ENCODE results near the gene APOL3.
"Not testable (repeated sequence)": the region's sequence is repeated elsewhere in the genome, so short reads cannot be mapped to it uniquely, and the experiment has no call there.

APOL3 gene, protein sequence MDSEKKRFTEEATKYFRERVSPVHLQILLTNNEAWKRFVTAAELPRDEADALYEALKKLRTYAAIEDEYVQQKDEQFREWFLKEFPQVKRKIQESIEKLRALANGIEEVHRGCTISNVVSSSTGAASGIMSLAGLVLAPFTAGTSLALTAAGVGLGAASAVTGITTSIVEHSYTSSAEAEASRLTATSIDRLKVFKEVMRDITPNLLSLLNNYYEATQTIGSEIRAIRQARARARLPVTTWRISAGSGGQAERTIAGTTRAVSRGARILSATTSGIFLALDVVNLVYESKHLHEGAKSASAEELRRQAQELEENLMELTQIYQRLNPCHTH

DNA sequence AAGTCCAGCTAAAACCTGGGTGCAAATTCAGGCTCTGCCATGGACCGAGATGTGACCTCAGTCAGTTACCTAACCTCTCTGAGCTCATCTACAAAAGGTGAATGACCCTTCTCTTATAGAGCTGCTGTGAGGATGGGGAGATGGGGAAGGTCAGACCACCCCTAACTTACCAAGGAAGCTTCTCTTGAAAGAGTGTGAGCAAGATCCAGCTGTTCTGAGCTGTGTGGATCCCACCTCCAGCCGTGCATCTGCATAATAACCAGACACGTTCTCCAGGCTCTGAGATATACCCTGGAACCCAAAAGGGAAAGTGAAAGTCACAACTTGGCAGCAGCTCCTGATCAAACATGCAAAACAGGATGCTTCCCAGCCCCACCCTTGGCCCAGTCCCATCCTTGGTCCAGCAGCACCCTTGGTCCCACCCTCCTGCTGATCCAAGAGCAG is at the start of gene APOL3:
TSS of gene APOL3 (minus strand) at position 257 of the 444 bp plus-strand sequence. CDS start 11,700 bp downstream, outside the sequence.
- no peak within 1 kb of the TSS for H2AFZ ChIP-seq
- no peaks in the 10 kb centered on the region for H3K27me3 ChIP-seq (ENCODE audit: control insufficient read depth, insufficient read depth, low read length)
- H3K27ac ChIP-seq: peak within 1 kb of the TSS; percentile 48
- no peaks in the 10 kb centered on the region for H3K79me2 ChIP-seq
- H3K9ac ChIP-seq: no peak within 1 kb of the TSS
- TF ChIP-seq, protein P1, sequence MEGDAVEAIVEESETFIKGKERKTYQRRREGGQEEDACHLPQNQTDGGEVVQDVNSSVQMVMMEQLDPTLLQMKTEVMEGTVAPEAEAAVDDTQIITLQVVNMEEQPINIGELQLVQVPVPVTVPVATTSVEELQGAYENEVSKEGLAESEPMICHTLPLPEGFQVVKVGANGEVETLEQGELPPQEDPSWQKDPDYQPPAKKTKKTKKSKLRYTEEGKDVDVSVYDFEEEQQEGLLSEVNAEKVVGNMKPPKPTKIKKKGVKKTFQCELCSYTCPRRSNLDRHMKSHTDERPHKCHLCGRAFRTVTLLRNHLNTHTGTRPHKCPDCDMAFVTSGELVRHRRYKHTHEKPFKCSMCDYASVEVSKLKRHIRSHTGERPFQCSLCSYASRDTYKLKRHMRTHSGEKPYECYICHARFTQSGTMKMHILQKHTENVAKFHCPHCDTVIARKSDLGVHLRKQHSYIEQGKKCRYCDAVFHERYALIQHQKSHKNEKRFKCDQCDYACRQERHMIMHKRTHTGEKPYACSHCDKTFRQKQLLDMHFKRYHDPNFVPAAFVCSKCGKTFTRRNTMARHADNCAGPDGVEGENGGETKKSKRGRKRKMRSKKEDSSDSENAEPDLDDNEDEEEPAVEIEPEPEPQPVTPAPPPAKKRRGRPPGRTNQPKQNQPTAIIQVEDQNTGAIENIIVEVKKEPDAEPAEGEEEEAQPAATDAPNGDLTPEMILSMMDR (IDR thresholded peaks at IDR 0.05): no peak
- H3K36me3 ChIP-seq (ENCODE audit: control insufficient read depth, insufficient read depth, low read length): no peaks in the 10 kb centered on the region
- H3K4me3 ChIP-seq (ENCODE audit: low read depth, low read length): peak within 1 kb of the TSS; percentile 32
- no peaks in the 10 kb centered on the region for H3K9me3 ChIP-seq (ENCODE audit: control insufficient read depth, low read length)
- no peaks in the 10 kb centered on the region for H3K4me1 ChIP-seq
- peak within 1 kb of the TSS; percentile 8 for H3K4me2 ChIP-seq (ENCODE audit: low read length)

DNA sequence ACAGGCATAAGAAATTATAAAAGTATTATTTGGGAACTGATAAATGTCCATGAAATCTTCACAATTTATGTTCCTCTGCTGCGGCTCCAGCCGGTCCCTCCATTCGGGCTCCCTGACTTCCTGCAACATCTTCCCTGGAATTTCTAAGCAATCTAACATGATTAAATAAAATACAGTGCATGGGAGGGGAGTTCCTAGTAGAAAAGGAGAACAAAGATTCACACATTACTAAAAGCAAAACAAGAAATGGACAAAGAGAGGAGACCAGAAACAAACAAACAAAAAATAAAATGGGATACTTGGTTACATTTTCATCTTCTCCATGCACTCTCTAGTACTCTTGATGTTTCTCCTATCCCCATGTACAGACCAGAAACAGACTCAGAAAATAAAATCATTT is 49.7 kb upstream of the APOL3 start:
- H2AFZ ChIP-seq: no peak overlapping the region
- no peaks in the 10 kb centered on the region for H3K27me3 ChIP-seq (ENCODE audit: control insufficient read depth, insufficient read depth, low read length)
- H3K36me3 ChIP-seq (ENCODE audit: control insufficient read depth, insufficient read depth, low read length): no peaks in the 10 kb centered on the region
- H3K9ac ChIP-seq: no peak overlapping the region
- H3K4me1 ChIP-seq: no peaks in the 10 kb centered on the region
- no peak overlapping the region for H3K4me2 ChIP-seq (ENCODE audit: low read length)
- H3K27ac ChIP-seq: no peak overlapping the region
- H3K79me2 ChIP-seq: no peaks in the 10 kb centered on the region
- H3K9me3 ChIP-seq (ENCODE audit: control insufficient read depth, low read length): no peaks in the 10 kb centered on the region
- TF ChIP-seq, protein P1 (IDR thresholded peaks at IDR 0.05): no peak
- no peak overlapping the region for H3K4me3 ChIP-seq (ENCODE audit: low read depth, low read length)

DNA sequence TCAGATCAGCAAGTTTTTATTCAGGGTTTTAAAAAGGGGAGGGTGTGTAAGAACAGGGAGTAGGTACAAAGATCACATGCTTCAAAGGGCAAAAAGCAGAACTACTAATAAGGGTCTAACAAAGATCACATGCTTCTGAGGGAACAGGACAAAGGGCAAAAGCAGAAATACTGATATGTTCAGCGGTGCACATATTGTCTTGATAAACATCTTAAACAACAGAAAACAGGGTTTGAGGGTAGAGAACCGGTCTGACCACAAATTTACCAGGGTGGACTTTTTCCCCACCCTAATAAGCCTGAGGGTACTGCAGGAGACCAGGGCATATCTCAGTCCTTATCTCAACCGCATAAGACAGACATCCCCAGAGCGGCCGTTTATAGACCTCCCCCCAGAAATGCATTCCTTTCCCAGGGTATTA is 48.9 kb upstream of the APOL3 start:
- not testable (repeated sequence) for H3K9me3 ChIP-seq (ENCODE audit: control insufficient read depth, low read length); H3K27me3 ChIP-seq (ENCODE audit: control insufficient read depth, insufficient read depth, low read length); H3K79me2 ChIP-seq; H3K4me2 ChIP-seq (ENCODE audit: low read length); H3K4me3 ChIP-seq (ENCODE audit: low read depth, low read length); H2AFZ ChIP-seq; H3K9ac ChIP-seq; H3K36me3 ChIP-seq (ENCODE audit: control insufficient read depth, insufficient read depth, low read length); H3K27ac ChIP-seq; H3K4me1 ChIP-seq

DNA sequence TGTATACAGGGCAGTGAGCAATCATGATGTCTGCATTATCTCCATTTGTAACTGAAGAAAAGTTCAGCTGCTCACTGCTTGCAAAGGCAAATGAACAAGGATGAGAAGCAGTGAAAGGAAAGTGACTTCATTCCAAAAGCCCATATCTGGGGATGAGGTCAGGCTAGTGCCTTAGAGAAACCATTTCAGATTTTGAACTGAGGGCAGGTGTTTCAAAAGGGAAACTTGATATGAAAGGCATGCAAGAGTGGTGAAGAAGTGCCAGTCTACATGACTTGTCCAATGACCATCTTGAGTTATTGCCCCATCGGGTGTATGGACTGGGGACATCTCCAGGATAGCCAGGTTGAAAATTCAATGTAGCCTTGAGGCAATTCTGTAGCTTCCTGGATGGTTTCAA is 48.4 kb upstream of the APOL3 start:
- Histone ChIP-seq H3K27me3 (ENCODE audit: control insufficient read depth, insufficient read depth, low read length) (no peaks in the 10 kb centered on the region), H2AFZ (no peak overlapping the region), H3K27ac (no peak overlapping the region), H3K4me1 (no peaks in the 10 kb centered on the region), H3K9ac (no peak overlapping the region), H3K4me3 (ENCODE audit: low read depth, low read length) (no peak overlapping the region), H3K36me3 (ENCODE audit: control insufficient read depth, insufficient read depth, low read length) (no peaks in the 10 kb centered on the region), H3K4me2 (ENCODE audit: low read length) (no peak overlapping the region), H3K79me2 (no peaks in the 10 kb centered on the region), H3K9me3 (ENCODE audit: control insufficient read depth, low read length) (no peaks in the 10 kb centered on the region)
- TF ChIP-seq, protein P1 (IDR thresholded peaks at IDR 0.05): no peak

DNA sequence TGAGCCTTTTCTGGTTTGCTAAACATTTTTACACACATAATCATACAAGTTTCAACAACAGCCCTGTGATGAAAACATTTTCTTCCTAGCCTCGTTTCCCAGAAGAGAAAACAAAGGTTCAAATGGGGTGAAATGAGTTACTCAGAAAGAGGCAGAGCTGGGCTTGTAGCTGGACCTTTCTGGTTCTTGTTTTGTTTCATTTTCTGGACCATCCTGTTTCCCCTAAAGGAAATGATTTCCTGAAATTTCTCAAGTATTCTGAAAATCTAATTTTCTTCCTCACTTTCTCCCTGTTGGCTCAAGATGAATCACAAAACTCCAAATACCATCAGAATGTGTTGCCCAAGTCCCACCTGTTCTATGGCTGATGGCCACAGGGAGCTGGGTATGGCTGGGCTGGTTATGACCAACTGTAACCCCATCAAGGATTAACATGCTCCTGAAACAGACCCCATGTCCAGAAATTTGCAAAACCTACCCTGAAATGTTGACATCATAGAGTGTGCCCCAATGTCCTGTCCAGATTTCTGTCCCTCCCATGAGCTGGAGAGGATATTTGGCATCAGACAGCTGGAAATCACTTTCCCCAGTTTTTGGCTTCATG is 47.7 kb upstream of the APOL3 start:
- no peak overlapping the region for H2AFZ ChIP-seq
- no peak overlapping the region for H3K9ac ChIP-seq
- TF ChIP-seq, protein P1 (IDR thresholded peaks at IDR 0.05): no peak
- H3K36me3 ChIP-seq (ENCODE audit: control insufficient read depth, insufficient read depth, low read length): no peaks in the 10 kb centered on the region
- H3K27ac ChIP-seq: no peak overlapping the region
- no peaks in the 10 kb centered on the region for H3K9me3 ChIP-seq (ENCODE audit: control insufficient read depth, low read length)
- H3K4me1 ChIP-seq: no peaks in the 10 kb centered on the region
- H3K4me3 ChIP-seq (ENCODE audit: low read depth, low read length): no peak overlapping the region
- no peaks in the 10 kb centered on the region for H3K27me3 ChIP-seq (ENCODE audit: control insufficient read depth, insufficient read depth, low read length)
- H3K79me2 ChIP-seq: no peaks in the 10 kb centered on the region
- H3K4me2 ChIP-seq (ENCODE audit: low read length): no peak overlapping the region
